ENCODE results near the gene CTU2.

- TF ChIP-seq CTCF (IDR thresholded peaks at IDR 0.05) (no peak), POLR2AphosphoS5 (IDR thresholded peaks at IDR 0.05) (no peak), POLR2A (IDR thresholded peaks at IDR 0.05) (no peak)
Observed at GRCh38 chr16:88739977-88740726, 33.8 kb downstream of the CTU2 start.
